ENCODE data around the gene CCNA2.

CCNA2 gene

GRCh38 chr4:121789960-121790829, 33.5 kb downstream of the CCNA2 start:
- no peak overlapping the region for H3K9ac ChIP-seq
- H3K4me1 ChIP-seq (ENCODE audit: low read depth, poor library complexity, severe bottlenecking) = no peaks in the 10 kb centered on the region
- H3K4me2 ChIP-seq = no peak overlapping the region
- no peaks in the 10 kb centered on the region for H3K36me3 ChIP-seq (ENCODE audit: insufficient read depth)
- no peaks in the 10 kb centered on the region for H3K79me2 ChIP-seq (ENCODE audit: insufficient read depth, low read depth)
- no peak overlapping the region for H2AFZ ChIP-seq (ENCODE audit: low read depth)
- no peak overlapping the region for H3K4me3 ChIP-seq (IDR thresholded peaks at IDR 0.05; ENCODE audit: insufficient read depth, low read depth, low read length)
- no peaks in the 10 kb centered on the region for H3K27me3 ChIP-seq (ENCODE audit: insufficient read depth, low read depth)
- no peaks in the 10 kb centered on the region for H4K20me1 ChIP-seq (ENCODE audit: insufficient read depth)
- no peak overlapping the region for H3K27ac ChIP-seq
- no peak for TF ChIP-seq CTCF (conservative IDR thresholded peaks at IDR 0.05; ENCODE audit: low read depth, low read length)

GRCh38 chr4:121789455-121789854, 34.2 kb downstream of the CCNA2 start:
- Histone ChIP-seq H3K36me3 (ENCODE audit: insufficient read depth) (no peaks in the 10 kb centered on the region), H3K4me2 (no peak overlapping the region), H2AFZ (ENCODE audit: low read depth) (no peak overlapping the region), H3K4me3 (IDR thresholded peaks at IDR 0.05; ENCODE audit: insufficient read depth, low read depth, low read length) (no peak overlapping the region), H3K9ac (no peak overlapping the region), H3K4me1 (ENCODE audit: low read depth, poor library complexity, severe bottlenecking) (no peaks in the 10 kb centered on the region), H3K27me3 (ENCODE audit: insufficient read depth, low read depth) (no peaks in the 10 kb centered on the region), H4K20me1 (ENCODE audit: insufficient read depth) (no peaks in the 10 kb centered on the region), H3K27ac (no peak overlapping the region), H3K79me2 (ENCODE audit: insufficient read depth, low read depth) (no peaks in the 10 kb centered on the region)
- TF ChIP-seq CTCF (conservative IDR thresholded peaks at IDR 0.05; ENCODE audit: low read depth, low read length) = no peak

GRCh38 chr4:121788896-121789295, 34.8 kb downstream of the CCNA2 start:
- no peak for TF ChIP-seq CTCF (conservative IDR thresholded peaks at IDR 0.05; ENCODE audit: low read depth, low read length)
- Histone ChIP-seq H3K9ac (no peak overlapping the region), H3K36me3 (ENCODE audit: insufficient read depth) (no peaks in the 10 kb centered on the region), H4K20me1 (ENCODE audit: insufficient read depth) (no peaks in the 10 kb centered on the region), H3K79me2 (ENCODE audit: insufficient read depth, low read depth) (no peaks in the 10 kb centered on the region), H3K4me3 (IDR thresholded peaks at IDR 0.05; ENCODE audit: insufficient read depth, low read depth, low read length) (no peak overlapping the region), H3K4me2 (no peak overlapping the region), H2AFZ (ENCODE audit: low read depth) (no peak overlapping the region), H3K27me3 (ENCODE audit: insufficient read depth, low read depth) (no peaks in the 10 kb centered on the region), H3K4me1 (ENCODE audit: low read depth, poor library complexity, severe bottlenecking) (no peaks in the 10 kb centered on the region), H3K27ac (no peak overlapping the region)

- no peaks in the 10 kb centered on the region for H4K20me1 ChIP-seq (ENCODE audit: insufficient read depth)
- no peak overlapping the region for H3K27ac ChIP-seq
- no peak overlapping the region for H3K4me2 ChIP-seq
- TF ChIP-seq CTCF (conservative IDR thresholded peaks at IDR 0.05; ENCODE audit: low read depth, low read length) = no peak
- no peaks in the 10 kb centered on the region for H3K27me3 ChIP-seq (ENCODE audit: insufficient read depth, low read depth)
- no peaks in the 10 kb centered on the region for H3K36me3 ChIP-seq (ENCODE audit: insufficient read depth)
- no peak overlapping the region for H3K4me3 ChIP-seq (IDR thresholded peaks at IDR 0.05; ENCODE audit: insufficient read depth, low read depth, low read length)
- H3K4me1 ChIP-seq (ENCODE audit: low read depth, poor library complexity, severe bottlenecking) = no peaks in the 10 kb centered on the region
- H3K79me2 ChIP-seq (ENCODE audit: insufficient read depth, low read depth) = no peaks in the 10 kb centered on the region
- no peak overlapping the region for H2AFZ ChIP-seq (ENCODE audit: low read depth)
- H3K9ac ChIP-seq = no peak overlapping the region
Observed at GRCh38 chr4:121786221-121786620, 37.5 kb downstream of the CCNA2 start.
